Mesenteric fat pad (tissue), 1 donor: ENCODE measurements around the gene AMOT. TPM values are rescaled to one million over a fixed set of nuclear protein-coding genes. Genes with fewer than 3 reads are reported as not detected.

Source experiments
- DNase-seq: peaks from one replicate; pipeline ENCODE4 v3.0.0-alpha.2; 2020; ENCODE audit warnings: low spot score
- total RNA-seq: library from RNA; stranded (reverse); fragmentation: NEBNext Ultra II Directional; extraction: Animal tissue kit (Norgen Biotek cat#: 25700); gene quantifications from one replicate; pipeline ENCODE4 v1.2.1, GENCODE V29; 2021
- donor health status: DM: yes; HTN: yes; CAD: no.

The AMOT gene
- total RNA-seq, 1 donor from 2014 or later: 3.8 TPM

DNA sequence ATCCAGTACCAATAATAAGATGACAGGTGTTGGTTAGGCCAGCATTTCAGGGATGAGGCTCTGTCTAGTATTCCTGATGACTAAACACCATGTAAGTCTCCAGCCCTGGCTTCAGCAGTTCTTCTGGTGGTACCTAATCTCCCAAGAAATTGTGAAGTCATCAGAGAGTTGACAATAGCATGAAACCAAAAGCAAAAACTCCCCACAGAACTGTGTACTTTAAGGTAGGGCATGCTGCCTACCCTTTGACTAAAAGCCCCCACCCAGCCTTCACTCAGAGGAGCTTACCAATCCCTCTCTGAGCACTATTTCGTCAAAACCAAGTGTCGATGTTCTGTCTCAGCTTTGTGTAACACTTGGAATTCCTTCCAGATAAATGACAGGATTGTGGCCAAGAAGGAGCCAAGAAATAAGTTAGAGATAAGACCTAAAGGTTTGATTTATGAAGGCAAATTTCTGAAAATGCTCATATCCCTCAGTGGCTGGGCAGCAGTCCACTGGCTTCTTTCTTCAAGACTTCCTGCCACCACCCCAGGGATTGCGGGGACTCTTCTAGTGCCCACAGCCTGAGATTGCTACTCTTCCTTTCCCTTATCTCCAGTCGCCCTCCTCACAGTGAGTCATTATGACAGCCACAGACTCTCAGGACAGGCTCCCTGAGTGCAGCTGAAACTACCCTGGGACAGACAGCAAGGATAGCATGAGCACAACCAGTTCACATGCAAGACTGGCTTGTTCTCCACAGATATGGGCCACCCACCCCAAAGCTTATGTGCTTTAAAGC lies 93.6 kb downstream of the AMOT start:
- no peak for DNase-seq

DNA sequence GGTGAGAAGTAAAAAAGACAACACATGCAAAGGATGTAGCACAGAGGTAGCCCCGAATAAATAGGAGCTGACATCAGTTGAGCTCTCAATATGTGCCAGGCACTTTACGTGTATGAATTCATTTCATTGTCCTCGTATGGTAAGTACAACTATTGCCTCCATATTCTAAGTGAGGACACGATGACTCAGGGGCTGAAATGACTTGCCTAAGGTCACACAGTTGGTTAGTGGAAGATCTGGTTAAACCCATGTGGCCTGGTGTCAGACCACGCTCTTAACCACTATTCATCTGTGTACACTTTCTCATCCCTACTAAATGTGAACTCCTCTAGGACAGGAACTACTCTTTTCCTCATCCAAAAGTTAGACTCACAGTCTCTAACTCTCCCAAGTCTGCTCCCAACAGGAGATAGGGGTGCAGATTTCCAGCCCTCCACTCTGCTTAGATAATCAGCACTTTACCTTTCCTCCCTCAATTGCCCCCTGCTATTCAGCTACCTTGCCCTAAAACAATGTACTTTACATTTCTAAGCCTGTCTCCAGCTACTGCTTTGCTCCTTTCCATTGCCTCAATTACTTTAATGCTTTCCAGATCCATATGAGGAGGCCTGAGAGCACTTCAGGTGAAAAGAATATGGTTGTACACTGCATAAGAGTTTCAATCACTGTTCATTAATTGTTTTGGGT lies 102.1 kb downstream of the AMOT start:
- DNase-seq: no peak

DNA sequence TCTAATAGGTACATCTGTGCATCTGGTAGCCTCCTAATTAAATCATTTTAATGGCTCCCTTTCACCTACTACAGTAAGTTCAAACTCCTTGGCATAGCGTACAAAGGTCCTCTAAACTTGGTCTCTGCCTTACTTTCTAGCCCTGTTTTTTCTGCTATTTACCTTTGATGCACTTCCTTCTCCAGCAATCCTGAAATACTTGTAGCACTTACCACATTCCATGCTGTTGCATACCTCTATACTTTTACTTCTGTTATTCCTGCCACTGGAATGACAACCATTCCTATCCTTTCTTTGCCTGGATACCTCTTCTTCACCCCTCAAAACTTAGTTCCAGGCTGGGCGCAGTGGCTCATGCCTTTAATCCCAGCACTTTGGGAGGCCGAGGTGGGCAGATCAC lies 104.3 kb downstream of the AMOT start:
- DNase-seq: no peak

DNA sequence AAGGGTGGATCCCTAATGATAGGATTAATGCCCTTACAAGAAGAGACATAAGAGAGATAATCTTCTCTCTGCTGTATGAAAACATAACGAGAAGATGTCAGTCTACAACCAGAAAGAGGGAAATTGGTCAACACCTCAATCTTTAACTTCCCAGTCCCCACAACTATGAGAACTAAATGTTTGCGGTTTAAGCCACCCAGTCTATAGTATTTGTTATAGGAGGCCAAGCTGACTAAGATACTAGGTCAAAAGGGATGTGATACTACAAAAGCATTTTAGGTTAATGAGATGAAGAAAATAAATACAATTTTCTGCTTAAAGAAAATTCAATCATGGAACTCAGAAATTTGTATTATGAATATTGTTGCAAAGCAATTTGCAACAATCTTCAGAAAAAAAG lies 105.5 kb downstream of the AMOT start:
- DNase-seq: no peak

DNA sequence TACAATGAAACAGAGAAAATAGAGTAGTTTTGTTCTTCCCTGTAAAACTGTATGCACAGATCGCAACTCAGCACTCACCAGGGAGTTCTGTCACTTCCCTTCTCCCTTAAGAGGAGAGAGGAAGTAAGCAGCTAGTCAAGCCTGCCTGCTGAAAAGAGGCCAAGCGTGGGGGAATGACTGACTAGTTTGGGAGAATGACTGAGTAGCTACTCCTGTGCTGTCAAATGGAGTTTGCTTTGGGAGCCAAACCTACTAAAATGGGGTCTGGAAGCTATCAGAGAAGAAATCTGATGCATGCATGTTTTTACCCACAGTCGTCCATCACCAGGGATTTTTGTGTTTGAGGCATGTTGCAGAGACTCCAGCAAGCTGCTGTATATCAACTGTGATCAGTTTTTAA lies 106.3 kb downstream of the AMOT start:
- DNase-seq: no peak

DNA sequence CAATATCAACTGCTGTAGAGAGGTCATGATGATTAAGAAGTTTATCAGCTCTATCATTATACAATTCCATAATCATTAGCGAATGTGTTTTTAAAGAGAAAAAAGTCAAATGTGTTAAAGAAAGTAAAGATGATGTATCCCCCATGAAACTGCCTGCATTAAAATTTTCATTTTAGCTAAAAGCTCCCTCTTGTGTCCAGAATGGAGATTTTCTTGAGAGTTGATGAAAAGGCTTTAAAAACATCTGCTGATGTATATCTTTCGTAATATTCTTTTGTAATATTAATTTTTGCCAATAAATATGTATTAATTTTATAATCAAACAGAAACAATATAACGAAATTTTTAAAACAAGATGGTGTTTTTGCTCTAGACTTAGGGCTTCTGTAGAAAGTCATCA lies 108.8 kb downstream of the AMOT start:
- no peak for DNase-seq

Other genes starting within 250 kb of the AMOT start
- not detected for gene LHFPL1, start 160.9 kb downstream of the AMOT start, total RNA-seq